ENCODE measurements around the gene APOL1.

DNA sequence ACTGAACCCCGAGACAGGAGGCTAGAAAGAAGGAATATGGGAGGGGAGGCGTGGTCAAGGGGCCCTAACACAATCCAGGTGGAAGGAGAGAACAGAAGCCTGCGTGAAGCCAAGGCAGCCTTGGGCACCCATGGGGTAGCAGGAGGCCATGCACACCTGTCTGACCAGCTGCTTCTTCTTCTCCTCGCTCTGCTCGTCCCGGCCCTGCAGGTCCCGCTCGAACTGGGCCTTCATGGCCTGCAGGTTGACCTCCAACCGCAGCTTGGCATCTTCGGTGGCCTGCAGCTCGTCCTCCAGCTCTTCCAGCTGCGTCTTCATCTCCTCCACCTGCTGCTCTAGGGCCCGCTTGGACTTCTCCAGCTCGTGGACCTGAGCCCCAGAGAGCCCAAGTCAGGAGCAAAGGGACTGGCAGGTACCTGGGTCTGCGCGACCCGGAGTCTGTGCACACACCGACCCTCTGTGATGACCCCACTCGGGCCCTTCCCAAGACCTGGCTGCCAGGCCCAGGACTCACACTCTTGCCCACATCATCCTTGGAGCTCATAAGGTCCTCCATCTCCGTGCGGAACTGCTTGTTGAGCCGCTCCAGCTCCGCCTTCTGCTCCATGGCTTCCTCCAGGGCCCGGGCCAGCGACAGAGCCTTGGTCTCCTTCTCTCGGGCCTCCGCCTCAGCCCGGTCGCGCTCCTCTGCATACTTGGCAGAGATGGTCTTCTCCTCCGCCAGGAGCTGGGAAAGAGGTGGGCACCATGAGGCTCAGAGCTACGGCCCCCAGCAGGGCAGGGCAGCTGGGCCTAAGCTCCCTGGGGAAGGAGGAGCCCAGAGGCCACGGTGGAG, 35.9 kb downstream of the APOL1 start:
- TF ChIP-seq, protein P1, sequence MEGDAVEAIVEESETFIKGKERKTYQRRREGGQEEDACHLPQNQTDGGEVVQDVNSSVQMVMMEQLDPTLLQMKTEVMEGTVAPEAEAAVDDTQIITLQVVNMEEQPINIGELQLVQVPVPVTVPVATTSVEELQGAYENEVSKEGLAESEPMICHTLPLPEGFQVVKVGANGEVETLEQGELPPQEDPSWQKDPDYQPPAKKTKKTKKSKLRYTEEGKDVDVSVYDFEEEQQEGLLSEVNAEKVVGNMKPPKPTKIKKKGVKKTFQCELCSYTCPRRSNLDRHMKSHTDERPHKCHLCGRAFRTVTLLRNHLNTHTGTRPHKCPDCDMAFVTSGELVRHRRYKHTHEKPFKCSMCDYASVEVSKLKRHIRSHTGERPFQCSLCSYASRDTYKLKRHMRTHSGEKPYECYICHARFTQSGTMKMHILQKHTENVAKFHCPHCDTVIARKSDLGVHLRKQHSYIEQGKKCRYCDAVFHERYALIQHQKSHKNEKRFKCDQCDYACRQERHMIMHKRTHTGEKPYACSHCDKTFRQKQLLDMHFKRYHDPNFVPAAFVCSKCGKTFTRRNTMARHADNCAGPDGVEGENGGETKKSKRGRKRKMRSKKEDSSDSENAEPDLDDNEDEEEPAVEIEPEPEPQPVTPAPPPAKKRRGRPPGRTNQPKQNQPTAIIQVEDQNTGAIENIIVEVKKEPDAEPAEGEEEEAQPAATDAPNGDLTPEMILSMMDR (IDR thresholded peaks at IDR 0.05): no peak
- TF ChIP-seq POLR2A (IDR thresholded peaks at IDR 0.05; ENCODE audit: low read depth): no peak
